Ishikawa (cell line): ENCODE data around the gene RBM24.

Experiments used
- CEBPB ChIP-seq: IDR thresholded peaks from 2 replicates; pipeline ENCODE4 v1.6.1; 2012
- CREB1 ChIP-seq: IDR thresholded peaks from 2 replicates; pipeline ENCODE4 v1.6.1; 2012; ENCODE audit warnings: low read depth
- EGR1 ChIP-seq: IDR thresholded peaks from 2 replicates; pipeline ENCODE4 v1.6.1; 2012
- EP300 ChIP-seq: IDR thresholded peaks from 2 replicates; pipeline ENCODE4 v1.6.1; 2012; ENCODE audit warnings: borderline replicate concordance
- FOXM1 ChIP-seq: IDR thresholded peaks from 2 replicates; pipeline ENCODE4 v1.6.1; 2012; ENCODE audit warnings: low read depth, borderline replicate concordance
- MAX ChIP-seq: IDR thresholded peaks from 2 replicates; pipeline ENCODE4 v1.6.1; 2012
- NFIC ChIP-seq: IDR thresholded peaks from 2 replicates; pipeline ENCODE4 v1.6.1; 2012
- RAD21 ChIP-seq: IDR thresholded peaks from 2 replicates; pipeline ENCODE4 v1.6.1; 2012; ENCODE audit warnings: low read depth
- REST ChIP-seq: IDR thresholded peaks from 2 replicates; pipeline ENCODE4 v1.6.1; 2012; ENCODE audit warnings: low read depth, mild to moderate bottlenecking
- TAF1 ChIP-seq: IDR thresholded peaks from 2 replicates; pipeline ENCODE4 v1.6.1; 2012; ENCODE audit warnings: low read depth, mild to moderate bottlenecking
- TCF12 ChIP-seq: IDR thresholded peaks from 2 replicates; pipeline ENCODE4 v1.6.1; 2012; ENCODE audit warnings: low read depth
- TEAD4 ChIP-seq: IDR thresholded peaks from 2 replicates; pipeline ENCODE4 v1.6.1; 2012
- USF1 ChIP-seq: IDR thresholded peaks from 2 replicates; pipeline ENCODE4 v1.6.1; 2012
- YY1 ChIP-seq: IDR thresholded peaks from 2 replicates; pipeline ENCODE4 v1.6.1; 2012; ENCODE audit warnings: low read depth
- ZBTB7A ChIP-seq: IDR thresholded peaks from 2 replicates; pipeline ENCODE4 v1.6.1; 2012; ENCODE audit warnings: low read depth

RBM24 gene

DNA sequence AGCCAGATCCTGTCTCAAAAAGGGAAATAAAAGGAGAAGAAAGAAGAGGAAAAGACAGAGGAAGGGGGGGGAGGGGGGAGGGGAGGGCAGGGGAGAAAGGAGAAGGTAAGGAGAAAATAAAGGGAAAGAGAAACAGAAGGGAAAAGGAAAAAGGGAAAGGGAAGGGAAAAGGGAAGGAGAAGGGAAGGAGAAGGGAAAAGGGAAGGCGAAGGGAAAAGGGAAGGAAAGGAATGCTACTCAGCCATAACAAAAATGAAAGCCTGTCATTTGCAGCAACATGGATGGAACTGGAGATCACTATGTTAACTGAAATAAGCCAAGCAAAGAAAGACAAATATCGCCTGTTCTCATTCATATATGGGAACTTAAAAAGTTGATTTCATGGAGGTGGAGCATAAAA, 22.3 kb downstream of the RBM24 start:
- TF ChIP-seq EP300 (no peak), TAF1 (no peak), ZBTB7A (no peak), MAX (no peak), RAD21 (no peak), CEBPB (no peak), TCF12 (no peak), TEAD4 (no peak), FOXM1 (no peak), EGR1 (no peak), CREB1 (no peak), NFIC (no peak), USF1 (no peak), REST (no peak), YY1 (no peak)

GRCh38 chr6:17305219-17306001, 24.2 kb downstream of the RBM24 start:
- TF ChIP-seq EGR1 (no peak), RAD21 (no peak), NFIC (no peak), TAF1 (no peak), YY1 (no peak), TCF12 (no peak), EP300 (no peak), FOXM1 (no peak), CREB1 (no peak), ZBTB7A (no peak), TEAD4 (no peak), USF1 (no peak), REST (no peak), MAX (no peak), CEBPB (no peak)

GRCh38 chr6:17311595-17312311, 30.6 kb downstream of the RBM24 start:
- TF ChIP-seq EP300 (no peak), EGR1 (no peak), USF1 (no peak), RAD21 (no peak), CEBPB (no peak), ZBTB7A (no peak), TCF12 (no peak), NFIC (no peak), TAF1 (no peak), YY1 (no peak), FOXM1 (no peak)

- TF ChIP-seq CREB1 (no peak), USF1 (no peak), TEAD4 (no peak), TAF1 (no peak), NFIC (no peak), ZBTB7A (no peak), REST (no peak), TCF12 (no peak), FOXM1 (no peak), EGR1 (no peak), CEBPB (no peak), YY1 (no peak), EP300 (no peak), MAX (no peak)
These were observed 32.8 kb downstream of the RBM24 start for GRCh38 chr6:17313971-17314370.
